ENCODE data around the gene DOCK10.
A peak's percentile ranks its signal among the peaks of the same experiment; 100 is the strongest.

DOCK10 gene

DNA sequence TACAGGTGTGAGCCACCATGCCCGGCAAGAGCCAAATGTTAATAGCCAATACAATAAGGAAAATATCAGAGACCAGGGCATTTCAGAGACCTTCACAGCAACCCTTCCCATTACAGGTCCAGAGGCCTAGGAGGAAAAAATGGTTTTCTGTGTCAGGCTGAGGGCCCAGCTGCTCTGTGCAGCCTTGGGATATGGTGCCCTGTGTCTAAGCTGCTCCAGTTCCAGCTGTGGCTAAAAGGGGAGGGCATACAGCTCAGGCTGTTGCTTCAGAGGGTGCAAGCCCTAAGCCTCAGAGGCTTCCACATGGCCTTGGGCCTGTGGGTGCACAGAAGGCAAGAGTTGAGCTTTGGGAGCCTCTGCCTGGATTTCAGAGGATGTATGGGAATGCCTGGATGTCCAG is 306.0 kb downstream of the DOCK10 start:
- TF ChIP-seq, protein P1, sequence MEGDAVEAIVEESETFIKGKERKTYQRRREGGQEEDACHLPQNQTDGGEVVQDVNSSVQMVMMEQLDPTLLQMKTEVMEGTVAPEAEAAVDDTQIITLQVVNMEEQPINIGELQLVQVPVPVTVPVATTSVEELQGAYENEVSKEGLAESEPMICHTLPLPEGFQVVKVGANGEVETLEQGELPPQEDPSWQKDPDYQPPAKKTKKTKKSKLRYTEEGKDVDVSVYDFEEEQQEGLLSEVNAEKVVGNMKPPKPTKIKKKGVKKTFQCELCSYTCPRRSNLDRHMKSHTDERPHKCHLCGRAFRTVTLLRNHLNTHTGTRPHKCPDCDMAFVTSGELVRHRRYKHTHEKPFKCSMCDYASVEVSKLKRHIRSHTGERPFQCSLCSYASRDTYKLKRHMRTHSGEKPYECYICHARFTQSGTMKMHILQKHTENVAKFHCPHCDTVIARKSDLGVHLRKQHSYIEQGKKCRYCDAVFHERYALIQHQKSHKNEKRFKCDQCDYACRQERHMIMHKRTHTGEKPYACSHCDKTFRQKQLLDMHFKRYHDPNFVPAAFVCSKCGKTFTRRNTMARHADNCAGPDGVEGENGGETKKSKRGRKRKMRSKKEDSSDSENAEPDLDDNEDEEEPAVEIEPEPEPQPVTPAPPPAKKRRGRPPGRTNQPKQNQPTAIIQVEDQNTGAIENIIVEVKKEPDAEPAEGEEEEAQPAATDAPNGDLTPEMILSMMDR (IDR thresholded peaks at IDR 0.05; ENCODE audit: insufficient read depth, low read depth, low read length, missing control alignments): no peak
- DNase-seq (ENCODE audit: low read depth): no peak
- no peak overlapping the region for H3K4me3 ChIP-seq (ENCODE audit: low read depth, low read length)

DNA sequence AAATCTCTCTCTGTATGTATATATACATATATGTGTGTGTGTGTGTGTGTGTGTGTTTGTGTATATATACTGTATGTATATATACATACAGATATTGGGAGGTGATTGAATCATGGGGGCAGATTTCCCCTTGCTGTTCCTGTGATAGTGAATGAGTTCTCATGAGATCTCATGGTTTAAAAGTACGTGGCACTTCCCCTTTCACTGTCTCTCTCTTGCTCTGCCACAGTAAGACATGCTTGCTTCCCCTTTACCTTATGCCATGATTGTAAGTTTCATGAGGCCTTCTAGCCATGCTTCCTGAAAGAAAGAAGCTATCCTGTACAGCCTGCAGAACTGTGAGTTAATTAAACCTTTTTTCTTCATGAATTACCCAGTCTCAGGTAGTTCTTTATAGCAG is 307.3 kb downstream of the DOCK10 start:
- H3K4me3 ChIP-seq (ENCODE audit: low read depth, low read length): no peak overlapping the region
- TF ChIP-seq, protein P1 (IDR thresholded peaks at IDR 0.05; ENCODE audit: insufficient read depth, low read depth, low read length, missing control alignments): no peak
- no peak for DNase-seq (ENCODE audit: low read depth)

DNA sequence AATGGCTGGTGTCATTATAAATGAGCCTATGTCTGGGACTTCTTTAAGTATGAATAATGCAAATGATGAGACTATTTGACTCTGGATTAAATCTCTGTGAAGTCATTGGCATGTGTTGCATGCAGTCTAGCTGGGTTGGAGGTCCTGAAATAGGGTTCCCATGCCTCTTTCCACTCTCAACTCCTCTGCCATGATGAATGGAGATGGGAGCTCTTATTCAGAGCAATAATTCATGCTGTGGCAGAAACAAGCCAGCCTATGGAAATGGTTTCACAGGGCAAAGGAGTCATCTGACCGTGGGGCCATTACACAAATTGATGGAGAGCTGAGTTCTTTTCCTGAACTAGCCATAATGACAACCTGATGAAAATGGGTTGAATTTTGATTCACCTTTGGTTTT is 310.6 kb downstream of the DOCK10 start:
- no peak overlapping the region for H3K4me3 ChIP-seq (ENCODE audit: low read depth, low read length)
- TF ChIP-seq, protein P1 (IDR thresholded peaks at IDR 0.05; ENCODE audit: insufficient read depth, low read depth, low read length, missing control alignments): no peak
- DNase-seq (ENCODE audit: low read depth): no peak

DNA sequence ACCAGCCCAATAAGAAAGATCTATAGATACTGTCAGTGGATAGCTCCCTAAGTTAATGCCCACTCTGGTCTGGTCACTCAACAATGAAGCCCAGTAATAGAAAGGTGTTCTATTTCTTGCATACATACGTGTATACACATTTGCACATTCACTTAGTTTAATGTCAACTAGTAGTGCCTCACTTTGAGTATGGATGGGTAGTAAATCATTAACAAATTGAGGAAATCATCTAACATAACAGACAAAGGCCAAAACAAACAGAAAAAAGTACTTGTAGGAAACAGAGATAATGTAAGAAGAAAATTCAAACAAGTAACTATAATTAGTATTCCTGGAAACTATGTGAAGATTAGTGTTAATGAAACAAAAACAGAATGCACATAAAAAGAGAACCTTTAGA is 312.8 kb downstream of the DOCK10 start:
- no peak overlapping the region for H3K4me3 ChIP-seq (ENCODE audit: low read depth, low read length)
- TF ChIP-seq, protein P1 (IDR thresholded peaks at IDR 0.05; ENCODE audit: insufficient read depth, low read depth, low read length, missing control alignments): no peak
- no peak for DNase-seq (ENCODE audit: low read depth)

DNA sequence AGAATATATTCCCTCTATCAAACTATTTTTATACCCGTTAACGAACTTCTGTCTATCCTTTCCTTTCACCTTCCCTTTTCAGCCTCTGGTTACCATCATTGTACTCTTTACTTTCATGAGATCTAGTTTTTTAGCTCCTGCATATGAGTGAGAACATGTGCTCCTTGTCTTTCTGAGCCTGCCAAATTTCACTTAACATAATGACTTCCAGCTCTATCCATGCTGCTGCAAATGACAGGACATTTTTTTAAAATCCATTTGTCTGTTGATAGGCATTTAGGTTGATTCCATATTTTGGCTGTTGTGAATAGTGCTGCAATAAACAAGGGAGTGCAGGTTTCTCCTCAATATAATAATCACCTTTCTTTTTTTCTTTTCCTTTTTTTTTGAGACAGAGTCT is 317.9 kb downstream of the DOCK10 start:
- TF ChIP-seq, protein P1 (IDR thresholded peaks at IDR 0.05; ENCODE audit: insufficient read depth, low read depth, low read length, missing control alignments): no peak
- no peak for DNase-seq (ENCODE audit: low read depth)
- no peak overlapping the region for H3K4me3 ChIP-seq (ENCODE audit: low read depth, low read length)

DNA sequence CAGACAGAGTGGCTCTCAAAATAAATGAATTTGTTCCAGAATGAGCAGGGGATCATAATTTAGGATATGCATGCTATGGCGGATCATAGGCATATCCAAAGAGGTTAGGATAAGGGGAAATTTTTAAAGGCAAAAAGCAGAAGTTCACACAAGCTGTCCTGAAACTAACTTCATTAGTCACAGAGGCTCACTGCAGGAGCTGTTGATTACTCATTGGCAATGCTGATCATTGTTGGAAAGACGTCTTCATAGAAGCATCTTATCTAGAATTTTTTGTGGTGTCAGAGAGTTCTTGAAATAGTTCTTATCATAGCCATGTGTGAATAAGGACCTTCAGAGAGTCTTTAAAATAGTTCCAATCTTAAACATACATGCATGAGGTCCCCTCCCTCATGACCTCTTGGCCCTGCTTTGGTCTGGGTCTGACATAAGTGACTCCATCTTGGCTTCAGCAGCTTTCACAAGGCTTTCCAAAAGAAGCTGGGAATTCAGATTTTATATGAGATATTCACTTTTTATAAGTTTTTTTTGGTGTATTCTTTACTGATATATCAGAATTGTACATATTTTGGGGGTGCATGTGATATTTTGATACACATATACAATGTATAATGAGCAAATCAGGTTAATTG is 318.6 kb downstream of the DOCK10 start:
- no peak overlapping the region for H3K4me3 ChIP-seq (ENCODE audit: low read depth, low read length)
- peak; percentile 3 for DNase-seq (ENCODE audit: low read depth)
- TF ChIP-seq, protein P1 (IDR thresholded peaks at IDR 0.05; ENCODE audit: insufficient read depth, low read depth, low read length, missing control alignments): no peak

DNA sequence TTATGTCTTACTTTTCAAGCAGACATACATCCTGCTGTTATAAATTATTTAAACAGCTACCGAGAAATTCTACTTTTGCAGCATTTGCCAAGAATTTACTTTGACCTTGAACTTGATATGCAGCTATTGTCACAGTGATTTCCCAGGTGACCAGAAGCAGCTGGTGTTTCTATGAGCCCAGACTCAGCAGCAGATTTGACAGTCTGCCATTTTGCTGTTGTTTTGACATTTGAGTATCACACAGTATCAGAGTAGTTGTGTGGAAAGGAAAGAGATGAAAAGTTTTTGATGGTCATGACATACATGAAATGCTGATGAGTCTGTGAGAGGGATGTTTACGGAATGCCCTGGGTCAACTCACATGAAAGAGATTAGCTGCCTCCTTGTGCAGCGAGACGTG is 319.5 kb downstream of the DOCK10 start:
- TF ChIP-seq, protein P1 (IDR thresholded peaks at IDR 0.05; ENCODE audit: insufficient read depth, low read depth, low read length, missing control alignments): no peak
- H3K4me3 ChIP-seq (ENCODE audit: low read depth, low read length): no peak overlapping the region
- no peak for DNase-seq (ENCODE audit: low read depth)
